ENCODE results near the gene LFNG.

Gene LFNG

GRCh38 chr7:2572101-2572842 lies 52.7 kb downstream of the LFNG start:
- DNase-seq, result no peak

GRCh38 chr7:2573761-2574160 lies 54.2 kb downstream of the LFNG start:
- no peak for DNase-seq

DNA sequence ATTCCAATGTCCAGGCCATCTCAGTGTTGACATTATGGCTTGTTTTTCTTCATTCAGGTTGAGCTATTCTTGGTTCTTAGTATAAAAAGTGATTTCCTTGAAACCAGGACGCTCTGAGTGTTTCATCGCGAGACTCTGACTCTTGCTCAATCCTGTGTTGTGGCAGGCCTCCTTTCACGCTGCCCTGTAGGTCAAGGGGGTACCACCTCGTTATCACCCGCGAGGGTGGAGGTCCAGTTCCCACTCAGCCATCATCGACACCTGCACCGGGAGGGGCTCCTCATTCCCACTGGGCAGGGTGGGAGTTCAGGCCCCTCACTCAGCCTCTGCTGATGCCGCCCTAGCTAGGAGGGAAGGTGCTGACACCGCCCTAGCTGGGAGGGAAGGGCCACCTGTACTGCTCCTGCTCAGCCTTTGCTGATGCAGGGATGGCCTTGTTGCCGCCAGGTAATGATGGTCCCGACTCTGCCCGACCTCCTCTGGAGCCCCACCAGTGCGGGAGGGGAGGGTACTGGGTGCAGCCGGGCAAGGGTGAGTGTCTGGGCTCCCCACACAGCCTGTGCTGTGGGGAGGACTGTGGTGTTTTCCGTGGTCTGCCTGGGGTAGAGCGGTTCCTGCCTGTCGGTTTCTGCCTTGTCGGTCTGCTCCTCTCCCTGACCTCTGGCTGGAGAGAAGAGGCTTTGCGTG lies 55.6 kb downstream of the LFNG start:
- no peak for DNase-seq

DNA sequence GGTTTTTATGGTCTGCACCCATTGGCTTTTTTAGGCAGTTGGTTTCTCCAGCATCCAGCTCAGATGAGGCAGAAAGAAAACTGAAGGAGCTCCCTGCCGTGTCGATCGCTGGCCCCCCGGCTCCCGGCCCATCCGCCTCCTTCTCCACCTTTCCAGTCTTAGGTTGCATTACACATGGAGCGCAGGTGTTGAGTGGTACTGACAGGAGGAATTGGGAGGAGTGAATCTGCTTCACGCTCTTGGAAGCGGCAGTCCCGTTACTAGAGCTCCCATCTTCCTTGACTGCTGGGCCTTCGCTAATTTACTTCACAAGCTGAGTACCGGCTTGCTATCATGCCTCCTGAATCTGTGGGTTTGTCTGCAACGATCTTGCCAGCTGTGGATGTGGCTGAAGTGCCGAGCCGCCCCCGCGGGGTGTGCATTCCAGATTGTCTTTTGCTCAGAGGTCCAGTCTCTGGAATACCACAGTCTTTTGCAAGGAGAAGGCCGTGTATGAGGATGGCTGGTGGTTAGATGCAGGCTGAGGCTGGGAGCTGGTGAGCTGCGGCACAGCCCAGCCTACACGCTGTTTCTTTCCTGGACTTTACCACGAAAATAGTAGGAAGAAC lies 56.3 kb downstream of the LFNG start:
- DNase-seq, result no peak

DNA sequence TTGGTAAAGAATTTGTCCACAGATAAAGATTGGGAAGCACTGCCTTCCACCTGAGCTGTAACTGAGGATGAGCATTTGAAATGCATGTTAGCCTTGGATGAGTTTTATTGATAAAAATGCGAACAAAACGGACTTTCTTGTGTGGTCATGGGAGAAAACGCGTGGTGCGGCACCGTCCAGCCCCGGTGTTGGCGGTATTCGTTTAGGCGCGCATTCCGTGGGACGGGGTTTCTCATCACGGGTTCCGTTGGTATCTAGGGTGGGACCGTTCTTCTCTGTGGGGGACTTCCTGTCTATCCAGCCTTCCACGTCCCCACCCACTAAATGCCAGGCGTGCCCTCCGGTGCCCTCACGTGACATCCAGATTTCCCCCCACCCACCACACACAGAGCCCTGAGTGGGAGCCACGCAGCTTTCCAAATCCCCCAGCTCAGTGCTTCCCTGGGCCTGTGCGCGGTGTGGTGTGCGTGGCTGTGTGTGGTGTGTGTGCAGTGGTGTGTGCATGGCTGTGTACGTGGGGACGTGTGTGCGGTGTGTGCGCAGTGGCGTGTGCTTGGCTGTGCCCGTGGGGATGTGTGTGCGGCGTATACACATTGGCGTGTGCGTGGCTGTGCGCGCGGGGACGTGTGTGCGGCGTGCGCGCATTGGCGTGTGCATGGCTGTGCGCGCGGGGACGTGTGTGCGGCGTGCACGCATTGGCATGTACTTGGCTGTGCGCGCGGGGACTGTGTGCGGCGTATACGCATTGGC lies 57.3 kb downstream of the LFNG start:
- DNase-seq, result no peak

All from inflammatory macrophage (primary cell).